Measurements from ENCODE around the gene PAPLN.

PAPLN gene

DNA sequence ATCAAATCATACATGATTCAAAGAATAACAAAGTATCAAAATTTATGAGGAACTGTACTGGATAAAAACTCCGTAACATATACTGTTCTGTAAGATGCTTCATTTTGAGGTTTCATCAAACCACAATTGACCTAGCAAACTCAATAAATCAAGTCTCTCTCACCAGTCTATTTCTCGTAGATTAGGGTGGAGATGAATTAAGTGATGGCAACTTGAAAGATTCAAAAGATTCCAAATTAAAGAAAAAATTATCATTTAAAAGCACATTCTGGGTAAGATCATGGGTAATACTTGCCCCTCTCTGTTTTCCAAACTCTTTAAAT is 74.4 kb downstream of the PAPLN start:
- TF ChIP-seq, protein P1, sequence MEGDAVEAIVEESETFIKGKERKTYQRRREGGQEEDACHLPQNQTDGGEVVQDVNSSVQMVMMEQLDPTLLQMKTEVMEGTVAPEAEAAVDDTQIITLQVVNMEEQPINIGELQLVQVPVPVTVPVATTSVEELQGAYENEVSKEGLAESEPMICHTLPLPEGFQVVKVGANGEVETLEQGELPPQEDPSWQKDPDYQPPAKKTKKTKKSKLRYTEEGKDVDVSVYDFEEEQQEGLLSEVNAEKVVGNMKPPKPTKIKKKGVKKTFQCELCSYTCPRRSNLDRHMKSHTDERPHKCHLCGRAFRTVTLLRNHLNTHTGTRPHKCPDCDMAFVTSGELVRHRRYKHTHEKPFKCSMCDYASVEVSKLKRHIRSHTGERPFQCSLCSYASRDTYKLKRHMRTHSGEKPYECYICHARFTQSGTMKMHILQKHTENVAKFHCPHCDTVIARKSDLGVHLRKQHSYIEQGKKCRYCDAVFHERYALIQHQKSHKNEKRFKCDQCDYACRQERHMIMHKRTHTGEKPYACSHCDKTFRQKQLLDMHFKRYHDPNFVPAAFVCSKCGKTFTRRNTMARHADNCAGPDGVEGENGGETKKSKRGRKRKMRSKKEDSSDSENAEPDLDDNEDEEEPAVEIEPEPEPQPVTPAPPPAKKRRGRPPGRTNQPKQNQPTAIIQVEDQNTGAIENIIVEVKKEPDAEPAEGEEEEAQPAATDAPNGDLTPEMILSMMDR (conservative IDR thresholded peaks at IDR 0.05; ENCODE audit: low read depth): no peak
- no peak overlapping the region for H3K27ac ChIP-seq
- ChIA-PET CTCF (no interaction called here), POLR2A (ENCODE audit: low non-redundant PET) (no interaction called here)
- no peak for DNase-seq (ENCODE audit: low spot score)

DNA sequence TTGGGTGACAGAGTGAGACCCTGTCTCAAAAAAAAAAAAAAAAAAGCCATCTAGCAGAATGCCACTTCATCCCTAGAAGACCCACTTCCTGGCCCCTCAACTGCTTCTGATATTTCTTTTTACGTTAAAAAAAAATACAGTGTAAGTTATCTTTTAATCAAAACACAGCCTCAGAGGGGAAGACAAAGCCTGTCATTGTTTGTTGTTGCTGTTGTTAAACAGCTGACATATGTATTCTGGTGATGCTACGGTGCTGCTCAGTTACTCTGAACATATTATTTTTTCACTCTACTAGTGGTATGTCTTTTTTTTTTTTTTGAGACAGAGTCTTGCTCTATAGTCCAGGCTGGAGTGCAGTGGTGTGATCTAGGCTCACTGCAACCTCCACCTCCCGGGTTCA is 75.4 kb downstream of the PAPLN start:
- no peak overlapping the region for H3K27ac ChIP-seq
- TF ChIP-seq, protein P1 (conservative IDR thresholded peaks at IDR 0.05; ENCODE audit: low read depth): no peak
- ChIA-PET CTCF (no interaction called here), POLR2A (ENCODE audit: low non-redundant PET) (no interaction called here)
- DNase-seq (ENCODE audit: low spot score): no peak

DNA sequence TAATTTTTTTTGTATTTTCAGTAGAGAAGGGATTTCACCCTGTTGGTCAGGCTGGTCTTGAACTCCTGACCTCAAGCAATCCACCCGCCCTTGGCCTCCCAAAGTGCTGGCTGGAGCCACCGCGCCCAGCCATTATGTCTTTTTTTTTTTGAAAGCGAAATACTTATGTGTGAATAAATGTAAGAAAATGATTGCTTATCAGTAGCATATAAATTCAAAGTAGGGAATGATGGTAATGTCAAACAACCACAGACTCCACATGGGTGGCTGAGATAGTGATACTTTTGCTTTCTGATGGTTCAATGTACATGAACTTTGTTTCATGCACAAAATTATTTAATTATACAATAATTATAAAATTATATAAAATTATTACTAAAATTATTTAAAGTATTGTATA is 75.8 kb downstream of the PAPLN start:
- no peak for DNase-seq (ENCODE audit: low spot score)
- CTCF ChIA-PET: no interaction called here
- no peak overlapping the region for H3K27ac ChIP-seq
- TF ChIP-seq, protein P1 (conservative IDR thresholded peaks at IDR 0.05; ENCODE audit: low read depth): no peak
- POLR2A ChIA-PET (ENCODE audit: low non-redundant PET): no interaction called here

DNA sequence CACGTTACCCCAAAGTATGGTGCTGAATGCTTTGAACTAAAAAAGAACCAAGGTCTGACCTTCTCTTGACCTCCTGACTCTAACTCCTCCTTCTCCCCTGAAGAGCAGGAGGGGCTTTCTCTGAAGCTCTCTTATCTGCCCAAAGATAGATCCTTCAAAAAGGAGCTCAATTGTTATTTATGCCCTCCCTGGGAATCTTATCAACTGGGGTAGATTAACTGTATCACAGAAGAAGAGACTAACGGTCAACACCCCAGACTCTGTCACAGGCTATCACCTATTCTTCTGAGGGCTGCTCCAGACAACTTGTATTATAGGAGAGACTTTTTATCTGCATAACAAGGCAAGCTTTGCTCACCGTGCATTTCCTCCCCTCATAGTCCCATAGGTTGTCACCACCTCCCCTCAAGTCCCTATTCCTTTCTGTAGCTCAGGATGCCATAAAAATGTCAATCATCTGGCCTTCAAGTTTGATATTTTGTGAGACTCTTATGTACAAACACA is 86.6 kb downstream of the PAPLN start:
- no peak overlapping the region for H3K27ac ChIP-seq
- DNase-seq (ENCODE audit: low spot score): no peak
- CTCF ChIA-PET: no interaction called here
- TF ChIP-seq, protein P1 (conservative IDR thresholded peaks at IDR 0.05; ENCODE audit: low read depth): no peak
- POLR2A ChIA-PET (ENCODE audit: low non-redundant PET): no interaction called here

Data from RWPE1 (cell line).